HG03196 (cell line): ENCODE data around the gene STUB1.
"Not testable (repeated sequence)": the region's sequence is repeated elsewhere in the genome, so short reads cannot be mapped to it uniquely, and the experiment has no call there.

ENCODE experiments used
- ATAC-seq: cut with Tn5 transposase; IDR thresholded peaks from one replicate; pipeline ENCODE4 v1.9.1; 2021; ENCODE audit not compliant: unreplicated experiment

Gene STUB1

GRCh38 chr16:678209-678857 is 1.9 kb upstream of the STUB1 start:
- no peak for ATAC-seq

GRCh38 chr16:678858-679813 is 1.1 kb upstream of the STUB1 start:
- ATAC-seq, result no peak

- no peak for ATAC-seq
Observed at GRCh38 chr16:680625-680945, 375 bp downstream of the STUB1 start.

GRCh38 chr16:680967-681745 is 946 bp downstream of the STUB1 start:
- ATAC-seq, result no peak

GRCh38 chr16:681746-682427 is 1.7 kb downstream of the STUB1 start:
- no peak for ATAC-seq

- no peak for ATAC-seq
Observed at GRCh38 chr16:682493-683395, 2.5 kb downstream of the STUB1 start.

GRCh38 chr16:683396-684070 is 3.3 kb downstream of the STUB1 start:
- no peak for ATAC-seq

- ATAC-seq, result peak; percentile 57
Observed at GRCh38 chr16:684071-684794, 4.0 kb downstream of the STUB1 start, which contains the start of gene JMJD8. Gene JMJD8 (minus strand): TSS chr16:684334. CDS start chr16:684319, 15 bp downstream.

GRCh38 chr16:684961-685696 is 4.9 kb downstream of the STUB1 start:
- no peak for ATAC-seq

- ATAC-seq, result no peak
Observed at GRCh38 chr16:685967-686366, 5.8 kb downstream of the STUB1 start.

- ATAC-seq, result no peak
Observed at GRCh38 chr16:686459-687260, 6.5 kb downstream of the STUB1 start.

GRCh38 chr16:687499-687898 is 7.3 kb downstream of the STUB1 start:
- ATAC-seq, result no peak

GRCh38 chr16:689175-689897 is 9.1 kb downstream of the STUB1 start:
- ATAC-seq, result no peak

GRCh38 chr16:691242-691641 is 11.0 kb downstream of the STUB1 start:
- ATAC-seq, result not testable (repeated sequence)

GRCh38 chr16:692356-693108 is 12.3 kb downstream of the STUB1 start:
- no peak for ATAC-seq

GRCh38 chr16:693364-693763 is 13.2 kb downstream of the STUB1 start:
- ATAC-seq, result no peak
